DLD1 (cell line): Measurements from ENCODE around the gene USP54.
"Not testable (repeated sequence)": the region's sequence is repeated elsewhere in the genome, so short reads cannot be mapped to it uniquely, and the experiment has no call there.

Source experiments
- in situ Hi-C: cut with HindIII; loops from 2 replicates; pipeline ENCODE4 v1.10.0; 2017; ENCODE audit warnings: low sequenced_read_pairs

Gene USP54

GRCh38 chr10:73591935-73592699, 975 bp upstream of the USP54 start:
- in situ Hi-C loops = no loop called here

- in situ Hi-C loops = no loop called here
Observed at GRCh38 chr10:73589563-73590126, 1.5 kb downstream of the USP54 start.

GRCh38 chr10:73588656-73589055, 2.5 kb downstream of the USP54 start:
- in situ Hi-C loops = no loop called here

GRCh38 chr10:73586583-73586984, 4.6 kb downstream of the USP54 start:
- in situ Hi-C loops = no loop called here

- in situ Hi-C loops = no loop called here
Observed at GRCh38 chr10:73585327-73585726, 5.8 kb downstream of the USP54 start.

GRCh38 chr10:73584737-73585136, 6.4 kb downstream of the USP54 start:
- in situ Hi-C loops = no loop called here

- in situ Hi-C loops = no loop called here
Observed at GRCh38 chr10:73581918-73582317, 9.2 kb downstream of the USP54 start.

GRCh38 chr10:73578927-73579326, 12.2 kb downstream of the USP54 start:
- in situ Hi-C loops = not testable (repeated sequence)

GRCh38 chr10:73577788-73578187, 13.4 kb downstream of the USP54 start:
- in situ Hi-C loops = no loop called here

GRCh38 chr10:73576890-73577591, 14.1 kb downstream of the USP54 start:
- in situ Hi-C loops = no loop called here

- in situ Hi-C loops = no loop called here
Observed at GRCh38 chr10:73576178-73576889, 14.8 kb downstream of the USP54 start.

GRCh38 chr10:73567025-73567424, 24.1 kb downstream of the USP54 start:
- in situ Hi-C loops = not testable (repeated sequence)

- in situ Hi-C loops = no loop called here
Observed at GRCh38 chr10:73561192-73561591, 29.9 kb downstream of the USP54 start.

- in situ Hi-C loops = no loop called here
Observed at GRCh38 chr10:73559590-73559989, 31.6 kb downstream of the USP54 start.

GRCh38 chr10:73556855-73557254, 34.3 kb downstream of the USP54 start:
- in situ Hi-C loops = no loop called here

GRCh38 chr10:73554721-73555120, 36.4 kb downstream of the USP54 start:
- in situ Hi-C loops = no loop called here

GRCh38 chr10:73553761-73554160, 37.4 kb downstream of the USP54 start:
- in situ Hi-C loops = no loop called here

- in situ Hi-C loops = no loop called here
Observed at GRCh38 chr10:73552819-73553715, 38.1 kb downstream of the USP54 start.

- in situ Hi-C loops = no loop called here
Observed at GRCh38 chr10:73551515-73551914, 39.6 kb downstream of the USP54 start.

- in situ Hi-C loops = no loop called here
Observed at GRCh38 chr10:73545357-73545756, 45.8 kb downstream of the USP54 start.
